Stromal cell of bone marrow (primary cell): ENCODE results near the gene PARVG.

Experiments used
- DNase-seq: peaks from one replicate; pipeline ENCODE4 v3.0.0-alpha.2; 2012; ENCODE audit warnings: low read depth

The PARVG gene

DNA sequence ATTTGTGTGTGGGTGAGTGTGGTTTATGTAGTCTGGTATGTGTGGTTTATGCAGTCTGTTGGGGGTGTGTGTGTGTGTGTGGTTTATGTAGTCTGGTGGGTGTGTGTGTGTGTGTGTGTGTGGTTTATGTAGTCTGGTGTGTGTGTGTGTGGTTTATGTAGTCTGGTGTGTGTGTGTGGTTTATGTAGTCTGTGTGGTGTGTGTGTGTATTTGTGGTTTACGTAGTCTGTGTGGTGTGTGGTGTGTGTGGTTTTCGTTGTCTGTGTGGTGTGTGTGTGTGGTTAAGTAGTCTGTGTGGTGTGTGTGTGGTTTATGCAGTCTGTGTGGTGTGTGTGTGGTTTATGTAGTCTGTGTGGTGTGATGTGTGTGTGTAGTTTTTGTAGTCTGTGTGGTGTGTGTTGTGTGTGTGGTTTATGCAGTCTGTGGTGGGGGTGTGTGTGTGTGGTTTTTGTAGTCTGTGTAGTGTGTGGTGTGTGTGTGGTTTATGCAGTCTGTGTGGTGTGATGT is 26.2 kb upstream of the PARVG start:
- DNase-seq, result no peak

DNA sequence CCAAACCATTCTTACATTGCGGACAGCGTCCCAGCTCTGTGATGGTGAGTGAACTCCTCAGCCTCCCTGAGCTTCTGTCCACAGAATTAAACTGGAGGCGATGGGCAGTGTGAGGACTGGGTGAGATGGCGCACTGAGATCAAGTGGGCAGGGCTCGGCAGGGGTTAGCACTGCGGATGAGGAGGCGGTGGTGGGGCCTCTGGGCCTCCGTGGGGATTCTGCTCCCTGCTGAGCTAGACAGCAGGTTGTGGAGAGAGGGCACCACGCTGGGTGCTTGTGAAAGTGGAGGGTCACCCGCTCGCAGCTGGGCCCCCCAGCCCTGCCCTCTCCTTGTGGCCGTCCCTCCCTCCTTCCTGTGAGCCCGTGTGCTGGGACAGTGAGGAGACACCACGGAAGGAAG is 25.6 kb upstream of the PARVG start:
- no peak for DNase-seq

DNA sequence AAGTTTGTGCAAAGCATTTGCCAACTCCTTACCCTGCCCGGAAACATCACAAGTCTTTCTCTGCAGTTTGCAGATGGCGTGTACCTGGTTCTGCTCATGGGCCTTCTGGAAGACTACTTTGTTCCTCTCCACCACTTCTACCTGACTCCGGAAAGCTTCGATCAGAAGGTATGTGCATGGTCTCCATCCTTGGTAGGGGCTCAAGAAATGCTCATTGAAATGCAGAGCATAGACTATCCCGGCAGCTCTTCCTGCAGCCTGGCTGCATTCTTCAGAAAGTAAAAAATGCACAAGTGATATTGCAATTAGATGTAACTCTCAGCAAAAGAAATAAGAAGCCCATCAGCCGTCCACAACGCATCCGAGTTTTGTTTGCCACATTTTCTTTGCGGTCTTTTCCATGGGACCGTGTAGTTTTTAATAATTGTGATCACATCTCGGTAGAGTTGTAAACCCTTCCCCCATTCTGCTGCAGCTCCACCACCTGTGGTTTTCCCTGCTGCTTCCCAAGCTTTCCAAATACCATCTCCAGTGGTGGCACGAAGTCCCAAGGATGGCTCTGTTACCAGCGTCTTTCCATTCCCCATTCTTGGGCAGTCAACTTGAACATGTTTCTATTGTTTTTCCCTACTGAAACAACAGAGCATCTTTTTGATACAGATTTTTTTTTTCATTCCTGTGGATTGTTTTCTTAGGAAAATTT is 22.7 kb upstream of the PARVG start:
- DNase-seq, result no peak

DNA sequence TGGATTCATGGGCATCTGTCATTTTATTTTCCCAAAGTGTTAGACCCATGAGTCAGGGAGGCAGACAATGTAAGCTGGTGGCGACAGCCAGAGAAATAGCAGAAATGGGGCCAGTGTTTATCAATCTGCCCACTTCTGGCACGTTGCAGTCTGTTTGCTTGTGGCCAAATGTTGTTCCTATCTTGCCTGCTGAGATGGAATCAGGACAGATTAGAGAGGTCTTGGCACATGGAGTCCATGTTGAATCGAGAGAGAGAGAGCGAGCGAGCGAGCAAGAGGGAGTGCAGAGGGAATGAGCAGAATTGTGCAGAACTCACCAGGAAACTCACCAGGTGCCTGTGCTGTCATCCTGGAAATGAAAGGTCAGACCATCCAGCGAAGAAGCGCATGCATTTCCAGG is 21.9 kb upstream of the PARVG start:
- no peak for DNase-seq

DNA sequence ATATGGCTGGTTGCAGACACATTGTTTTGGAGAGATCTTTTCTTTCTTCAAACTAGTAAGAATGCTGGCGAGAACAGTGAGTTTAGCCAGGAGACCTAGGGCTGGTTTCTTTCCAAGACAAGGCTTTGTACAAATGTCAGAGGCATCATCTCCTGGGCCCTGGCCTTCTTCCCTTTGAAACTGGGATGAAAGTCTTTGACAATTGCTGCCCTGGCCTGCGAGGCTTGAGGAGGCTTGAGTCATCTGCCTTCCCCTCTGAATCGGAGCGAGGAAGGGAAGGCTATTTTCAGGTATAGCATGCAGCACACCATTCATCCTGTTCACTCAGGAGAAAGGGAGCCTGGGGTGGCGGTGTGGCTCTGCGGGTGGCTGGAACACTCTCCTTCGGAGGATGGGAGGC is 21.5 kb upstream of the PARVG start:
- DNase-seq, result no peak

DNA sequence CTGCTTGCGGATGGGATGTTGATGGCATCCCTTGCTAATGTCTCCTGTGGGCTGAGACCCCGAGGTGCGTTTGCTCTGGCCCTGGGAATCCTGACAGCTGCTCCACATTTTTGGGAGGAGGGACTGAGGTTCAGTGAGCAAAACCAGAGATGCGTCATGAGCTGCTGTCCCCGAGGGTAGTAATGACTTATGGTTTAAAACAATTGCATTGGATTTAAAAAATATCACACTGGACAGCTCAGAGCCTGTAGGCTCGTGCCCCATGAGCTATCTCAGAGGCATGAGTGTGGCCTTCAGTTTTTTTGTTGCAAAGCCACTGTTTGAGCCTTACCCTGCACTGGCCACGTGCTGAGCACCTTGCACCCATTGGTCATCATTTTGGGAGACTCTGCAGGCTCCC is 20.9 kb upstream of the PARVG start:
- peak; percentile 19 for DNase-seq

- DNase-seq, result no peak
These were observed 20.3 kb upstream of the PARVG start for GRCh38 chr22:44160421-44160820.

DNA sequence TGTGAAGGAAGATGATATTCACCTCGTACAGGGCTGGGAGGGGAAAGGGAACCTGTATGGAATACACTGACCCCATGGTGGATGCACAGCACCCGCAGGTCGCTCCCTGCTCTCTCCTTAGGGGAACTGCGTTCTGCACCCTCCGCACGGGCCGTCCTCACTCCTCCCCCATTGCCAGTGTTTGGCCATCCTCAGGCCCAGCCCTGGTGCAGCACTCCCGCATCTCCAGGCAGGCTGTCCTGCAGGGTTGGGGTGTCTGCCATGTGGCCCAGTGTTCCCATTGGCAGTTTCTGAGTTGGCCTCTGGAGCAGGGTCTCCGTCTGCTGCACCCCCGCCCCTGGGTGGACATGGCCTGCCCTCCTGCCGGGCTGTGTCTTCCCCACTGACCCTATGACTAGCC is 19.1 kb upstream of the PARVG start:
- DNase-seq, result no peak

GRCh38 chr22:44162960-44163359 is 17.8 kb upstream of the PARVG start:
- DNase-seq, result no peak

DNA sequence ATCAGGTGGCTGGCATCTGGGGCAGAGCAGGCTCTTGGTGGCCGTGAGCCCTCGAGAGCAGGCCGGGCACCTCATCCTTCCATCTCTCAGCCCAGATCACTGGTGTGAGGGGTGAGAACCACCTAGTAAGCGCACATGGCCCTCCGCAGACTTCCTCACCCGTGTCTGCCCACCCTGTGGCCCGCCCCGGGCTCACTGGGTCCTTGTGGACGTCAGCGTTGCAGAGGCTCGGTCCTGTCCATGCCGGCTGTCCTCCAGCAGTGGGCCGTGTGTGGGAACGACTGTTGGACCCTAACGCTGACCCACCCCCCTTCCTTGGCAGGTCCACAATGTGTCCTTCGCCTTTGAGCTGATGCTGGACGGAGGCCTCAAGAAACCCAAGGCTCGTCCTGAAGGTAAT is 17.2 kb upstream of the PARVG start:
- no peak for DNase-seq

GRCh38 chr22:44164031-44164430 is 16.7 kb upstream of the PARVG start:
- no peak for DNase-seq

- no peak for DNase-seq
These were observed 15.3 kb upstream of the PARVG start for GRCh38 chr22:44165286-44165874.

- no peak for DNase-seq
These were observed 14.0 kb upstream of the PARVG start for GRCh38 chr22:44166498-44167276.

GRCh38 chr22:44167501-44167900 is 13.2 kb upstream of the PARVG start:
- no peak for DNase-seq

- DNase-seq, result no peak
These were observed 12.5 kb upstream of the PARVG start for GRCh38 chr22:44168206-44168605.

GRCh38 chr22:44170470-44170869 is 10.3 kb upstream of the PARVG start:
- no peak for DNase-seq

GRCh38 chr22:44171561-44171960 is 9.2 kb upstream of the PARVG start:
- no peak for DNase-seq

DNA sequence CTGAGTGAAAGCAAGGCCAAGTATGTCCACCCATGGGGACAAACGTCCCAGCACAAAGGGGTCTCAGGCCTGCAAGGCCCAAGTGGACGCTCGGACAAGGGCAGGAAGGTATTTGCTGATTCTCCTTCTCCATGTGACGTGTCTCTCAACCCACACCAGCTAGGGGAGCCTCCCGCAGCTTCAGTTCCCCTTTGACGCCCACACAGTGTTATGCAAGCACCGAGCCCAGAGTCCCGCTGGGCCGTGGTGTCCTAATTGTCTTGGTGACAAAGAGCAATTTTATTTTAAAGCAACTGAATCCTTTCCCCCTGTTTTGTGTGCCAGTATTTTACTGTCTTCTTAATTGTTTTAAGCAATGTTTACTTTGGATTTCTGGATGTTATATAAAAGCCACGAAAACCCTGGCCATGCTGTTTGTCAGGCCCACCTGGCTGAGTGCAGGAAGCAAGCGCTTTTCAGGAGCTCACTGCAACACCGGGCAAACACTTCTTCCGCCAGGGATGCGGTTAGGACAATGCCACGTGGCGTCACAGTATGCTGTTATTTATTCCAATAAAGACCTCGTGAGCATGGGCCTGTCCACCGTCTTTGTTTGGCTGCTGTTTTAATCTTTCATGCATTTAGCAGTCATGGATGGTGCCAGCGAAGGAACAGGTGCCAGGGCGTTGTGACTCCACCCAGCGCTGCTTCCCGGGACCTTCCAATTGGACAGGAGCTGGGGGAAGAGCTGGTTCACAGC is 8.2 kb upstream of the PARVG start:
- no peak for DNase-seq

DNA sequence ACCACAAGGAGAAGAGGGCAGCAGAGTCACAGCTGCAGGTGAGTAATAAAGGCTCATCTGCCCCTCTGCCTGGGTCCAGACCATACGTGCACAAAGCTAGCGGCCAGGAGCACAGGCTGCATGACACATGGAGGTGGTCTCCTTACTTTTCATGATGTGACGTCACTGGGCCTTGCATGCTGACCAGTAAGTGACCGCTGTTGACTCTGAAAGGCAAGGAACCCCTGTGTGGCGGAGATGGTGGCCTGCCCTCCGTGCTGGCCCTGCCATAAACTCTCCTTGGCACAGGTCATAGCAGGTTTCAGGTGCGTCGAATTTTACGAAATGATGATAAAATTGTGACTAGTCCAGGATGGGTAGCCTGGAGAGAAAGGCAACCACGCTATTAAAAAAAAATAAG is 7.6 kb upstream of the PARVG start:
- no peak for DNase-seq

DNA sequence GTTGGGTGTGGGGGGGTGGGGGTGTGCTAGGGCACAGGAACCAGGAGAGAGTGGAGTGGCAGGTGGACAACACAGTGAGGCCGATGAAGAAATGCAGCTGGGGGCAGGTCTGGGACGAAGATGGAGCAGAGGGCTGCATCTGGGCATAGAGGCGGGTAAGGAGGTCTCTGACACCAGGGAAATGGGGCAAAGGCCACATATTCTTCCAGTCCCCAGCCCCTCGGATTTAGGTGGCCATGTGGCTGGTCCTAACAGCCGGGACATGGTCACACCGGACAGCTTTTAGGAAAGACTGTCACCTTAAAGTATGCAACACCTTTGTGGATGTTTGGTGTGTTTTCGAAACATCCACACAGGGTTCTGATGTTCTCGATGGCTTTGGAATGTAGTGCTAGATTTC is 5.0 kb upstream of the PARVG start:
- no peak for DNase-seq

DNA sequence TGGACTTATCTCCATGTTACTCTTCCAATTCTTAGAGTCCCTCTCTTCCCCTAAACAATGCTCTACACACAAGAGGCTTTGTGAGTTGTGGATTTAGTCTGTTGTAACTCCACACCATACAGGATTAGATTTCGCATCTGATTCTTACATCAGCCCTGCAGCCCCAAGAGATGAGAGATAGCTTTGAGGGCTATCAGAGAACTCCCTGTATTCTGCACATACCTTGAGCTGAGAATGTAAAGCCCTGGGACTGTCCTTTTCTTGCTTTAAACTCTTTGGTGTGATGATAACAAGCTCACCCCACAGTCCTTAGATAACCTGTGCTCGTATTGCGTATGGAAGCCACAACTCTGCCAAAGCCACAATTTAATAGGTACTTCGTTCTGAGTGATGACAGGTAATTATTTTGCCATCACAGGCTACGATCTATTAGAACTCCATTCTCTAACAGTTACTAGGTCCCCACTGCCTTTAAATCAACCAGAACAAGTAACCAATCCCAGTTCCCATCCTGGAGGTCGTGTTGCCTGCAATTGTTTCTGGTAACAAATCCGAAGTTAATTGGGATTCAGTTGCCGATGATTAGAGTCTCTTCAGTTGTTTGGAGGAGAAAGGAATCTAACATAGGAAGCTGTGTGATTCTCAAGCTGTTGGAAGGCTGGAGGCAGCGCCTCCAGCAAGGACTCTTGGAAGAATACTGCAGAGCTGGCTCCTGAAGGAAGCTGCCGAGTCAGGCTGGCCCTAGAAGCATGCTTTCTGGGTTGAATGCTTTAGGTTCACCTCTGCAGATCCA is 1.3 kb upstream of the PARVG start:
- no peak for DNase-seq
